HG03064 (cell line): ENCODE data around the gene TP53I13.
"Not testable (repeated sequence)": the region's sequence is repeated elsewhere in the genome, so short reads cannot be mapped to it uniquely, and the experiment has no call there.

Experiments
- ATAC-seq: cut with Tn5 transposase; IDR thresholded peaks from one replicate; pipeline ENCODE4 v1.9.1; 2021; ENCODE audit warnings: low read depth; ENCODE audit not compliant: unreplicated experiment

TP53I13 gene

GRCh38 chr17:29568331-29569244, at the start of gene TP53I13:
Gene TP53I13, plus strand, starts transcription at chr17:29568701. Its CDS starts 58 bp downstream, at chr17:29568759.
- ATAC-seq, result no peak

- ATAC-seq, result no peak
Observed at GRCh38 chr17:29524692-29525091, 43.8 kb upstream of the TP53I13 start.

DNA sequence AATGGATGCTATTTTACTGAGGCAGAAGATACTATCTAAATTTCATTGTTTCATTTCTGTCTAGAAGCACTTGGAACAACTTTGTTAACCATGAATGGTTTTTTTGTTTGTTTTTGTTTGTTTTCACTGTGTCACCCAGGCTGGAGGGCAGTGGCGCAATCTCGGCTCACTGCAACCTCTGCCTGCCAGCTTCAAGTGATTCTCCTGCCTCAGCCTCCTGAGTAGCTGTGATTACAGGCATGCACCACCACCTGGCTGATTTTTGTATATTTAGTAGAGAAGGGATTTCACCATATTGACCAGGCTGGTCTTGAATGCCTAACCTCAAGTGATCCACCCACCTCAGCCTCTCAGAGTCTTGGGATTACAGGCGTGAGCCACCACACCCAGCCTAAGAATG, 42.2 kb upstream of the TP53I13 start:
- no peak for ATAC-seq

DNA sequence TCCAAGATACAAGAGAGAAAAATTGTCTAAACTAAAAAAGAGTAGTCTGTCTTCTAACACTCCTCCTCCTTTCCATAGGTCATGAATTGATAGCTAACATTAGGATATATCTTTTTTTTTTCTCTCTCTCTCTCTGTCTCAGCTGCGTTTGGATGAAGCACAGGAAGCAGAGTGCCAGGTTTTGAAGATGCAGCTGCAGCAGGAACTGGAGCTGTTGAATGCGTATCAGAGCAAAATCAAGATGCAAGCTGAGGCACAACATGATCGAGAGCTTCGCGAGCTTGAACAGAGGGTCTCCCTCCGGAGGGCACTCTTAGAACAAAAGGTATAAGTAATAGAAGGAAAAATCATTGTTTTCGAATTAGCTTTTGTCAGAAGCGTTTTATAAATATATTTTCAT, 34.5 kb upstream of the TP53I13 start:
- ATAC-seq, result no peak

DNA sequence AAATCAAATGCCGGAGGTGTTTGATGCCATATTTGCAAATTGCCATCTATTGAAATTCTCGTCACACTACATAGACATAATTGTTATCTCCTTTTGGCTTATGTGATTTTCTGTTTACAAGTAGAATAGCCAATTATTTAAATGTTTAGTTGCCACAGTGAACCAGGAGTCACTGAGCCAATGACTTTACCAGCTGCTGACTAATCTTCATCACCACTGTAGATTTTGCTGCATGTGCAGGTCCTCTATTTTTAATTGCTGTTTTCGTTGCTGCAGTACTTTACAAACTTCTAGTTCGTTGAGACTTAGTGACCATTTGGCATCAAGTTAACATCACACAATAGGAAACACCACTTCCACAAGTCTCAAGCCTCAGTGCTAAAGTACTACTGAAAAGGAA, 24.4 kb upstream of the TP53I13 start:
- ATAC-seq, result no peak

- no peak for ATAC-seq
Observed at GRCh38 chr17:29546085-29546484, 22.4 kb upstream of the TP53I13 start.

DNA sequence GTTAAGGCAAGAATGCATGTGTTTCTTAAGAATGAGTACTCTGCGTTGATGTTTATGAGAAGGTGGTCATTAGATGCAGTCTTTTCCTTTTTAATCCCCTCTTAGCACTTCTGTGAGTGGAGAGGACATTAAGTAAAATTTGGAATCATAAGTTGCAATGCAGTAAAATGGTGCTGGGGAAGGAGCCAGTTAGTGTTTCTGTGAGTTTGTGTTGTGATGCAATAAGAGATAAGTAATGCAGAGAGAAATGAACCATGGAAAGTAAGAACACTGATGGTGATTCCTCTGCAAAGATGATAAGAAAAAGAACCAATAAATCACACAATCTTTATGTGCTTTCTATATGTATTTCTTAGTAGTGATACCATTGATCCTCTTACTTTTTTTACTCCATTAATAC, 21.7 kb upstream of the TP53I13 start:
- ATAC-seq, result no peak

DNA sequence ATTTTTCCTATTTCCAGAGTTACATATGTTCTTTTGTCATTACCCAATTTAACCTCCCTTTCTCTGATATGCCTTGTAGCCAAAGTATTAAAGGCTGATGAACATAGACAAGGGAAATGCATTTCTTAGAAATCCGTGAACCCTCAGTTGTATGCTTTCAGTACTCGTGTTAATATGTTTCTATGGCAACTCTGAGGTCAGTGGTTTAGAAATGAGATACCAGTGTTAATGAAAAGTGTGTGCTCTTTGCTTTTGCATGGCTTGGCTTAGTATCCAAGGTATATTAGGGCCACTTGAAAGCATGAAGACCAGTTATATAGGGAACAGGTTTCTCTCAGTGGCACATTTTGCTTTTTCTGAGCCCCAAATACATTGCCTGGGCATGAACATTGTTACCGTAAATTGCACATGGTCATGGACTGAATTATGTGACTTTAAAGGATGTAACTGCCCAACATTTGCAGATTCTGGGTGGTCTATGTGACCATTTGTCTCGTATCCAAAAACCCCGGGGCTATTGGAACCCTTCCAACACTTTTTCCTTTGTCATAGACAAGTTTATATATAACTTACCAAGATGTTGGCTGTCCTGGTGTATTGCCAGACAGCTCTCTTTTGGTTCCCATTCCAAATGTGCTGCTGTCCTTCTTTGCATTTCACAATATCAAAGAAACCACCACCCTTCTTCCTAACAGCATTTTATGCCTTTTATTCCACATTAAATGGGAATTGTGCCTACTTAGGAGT, 19.2 kb upstream of the TP53I13 start:
- no peak for ATAC-seq

- ATAC-seq, result no peak
Observed at GRCh38 chr17:29555840-29556239, 12.7 kb upstream of the TP53I13 start.

- no peak for ATAC-seq
Observed at GRCh38 chr17:29557085-29557738, 11.3 kb upstream of the TP53I13 start.

GRCh38 chr17:29557739-29558116, 10.8 kb upstream of the TP53I13 start:
- no peak for ATAC-seq

DNA sequence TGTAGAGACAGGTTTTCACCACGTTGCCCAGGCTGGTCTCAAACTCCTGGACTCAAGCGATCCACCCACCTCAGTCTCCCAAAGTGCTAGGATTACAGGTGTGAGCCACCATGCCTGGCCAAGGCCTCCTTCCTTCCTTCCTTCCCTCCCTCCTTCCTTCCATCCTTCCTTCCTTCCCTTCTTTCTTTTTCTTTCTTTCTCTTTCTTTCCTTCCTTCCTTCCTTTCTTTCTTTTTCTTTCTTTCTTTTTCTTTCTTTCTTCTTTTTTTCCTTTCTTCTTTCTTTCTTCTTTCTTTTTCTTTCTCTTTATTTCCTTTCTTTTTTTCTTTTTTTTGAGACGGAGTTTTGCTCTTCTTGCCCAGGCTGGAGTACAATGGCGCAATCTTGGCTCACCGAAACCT, 10.4 kb upstream of the TP53I13 start:
- not testable (repeated sequence) for ATAC-seq

GRCh38 chr17:29559640-29560039, 8.9 kb upstream of the TP53I13 start:
- ATAC-seq, result no peak

GRCh38 chr17:29560316-29560715, 8.2 kb upstream of the TP53I13 start:
- ATAC-seq, result no peak

- no peak for ATAC-seq
Observed at GRCh38 chr17:29561554-29562517, 6.7 kb upstream of the TP53I13 start.

DNA sequence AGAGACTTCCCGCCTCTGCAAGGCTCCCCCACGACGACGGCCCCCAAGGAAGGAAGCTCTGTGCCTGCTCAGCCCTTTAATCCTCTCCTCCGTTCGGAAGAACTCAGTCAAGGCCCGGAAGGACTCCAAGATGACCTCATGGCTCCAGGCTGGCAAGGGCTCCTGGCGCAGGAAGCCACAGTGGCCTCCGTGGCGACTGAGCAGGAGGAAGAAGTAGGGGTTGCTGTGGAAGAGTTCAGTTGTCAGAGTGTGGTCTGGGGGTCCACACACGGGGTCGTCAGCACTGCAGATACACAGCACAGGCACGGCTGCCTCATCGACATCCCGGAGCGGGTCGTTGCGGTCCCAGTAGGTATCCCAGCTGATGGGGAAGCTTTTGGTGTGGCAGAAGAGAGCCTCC, 5.9 kb upstream of the TP53I13 start:
- no peak for ATAC-seq

DNA sequence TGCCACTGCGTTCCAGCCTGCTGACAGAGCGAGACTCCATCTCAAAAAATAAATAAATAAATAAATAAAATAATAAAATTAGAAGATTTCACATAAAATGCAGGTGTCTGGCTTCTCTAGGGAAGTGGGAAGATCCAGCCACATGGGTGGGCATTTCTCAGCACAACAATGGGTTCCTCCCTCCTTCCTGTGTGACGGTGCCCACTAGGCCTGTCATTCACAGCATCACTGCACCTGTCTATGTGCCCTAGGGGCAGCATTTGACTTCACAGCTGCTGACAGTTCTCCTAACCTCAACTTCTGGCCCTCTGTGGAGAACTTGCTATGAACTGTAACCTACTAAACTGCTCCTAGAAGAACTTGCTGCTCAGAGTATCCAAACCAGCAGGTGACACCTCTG, 4.7 kb upstream of the TP53I13 start:
- no peak for ATAC-seq

GRCh38 chr17:29565643-29566472, 2.6 kb upstream of the TP53I13 start:
- no peak for ATAC-seq
